ENCODE data around the gene NASP.

Gene NASP, protein sequence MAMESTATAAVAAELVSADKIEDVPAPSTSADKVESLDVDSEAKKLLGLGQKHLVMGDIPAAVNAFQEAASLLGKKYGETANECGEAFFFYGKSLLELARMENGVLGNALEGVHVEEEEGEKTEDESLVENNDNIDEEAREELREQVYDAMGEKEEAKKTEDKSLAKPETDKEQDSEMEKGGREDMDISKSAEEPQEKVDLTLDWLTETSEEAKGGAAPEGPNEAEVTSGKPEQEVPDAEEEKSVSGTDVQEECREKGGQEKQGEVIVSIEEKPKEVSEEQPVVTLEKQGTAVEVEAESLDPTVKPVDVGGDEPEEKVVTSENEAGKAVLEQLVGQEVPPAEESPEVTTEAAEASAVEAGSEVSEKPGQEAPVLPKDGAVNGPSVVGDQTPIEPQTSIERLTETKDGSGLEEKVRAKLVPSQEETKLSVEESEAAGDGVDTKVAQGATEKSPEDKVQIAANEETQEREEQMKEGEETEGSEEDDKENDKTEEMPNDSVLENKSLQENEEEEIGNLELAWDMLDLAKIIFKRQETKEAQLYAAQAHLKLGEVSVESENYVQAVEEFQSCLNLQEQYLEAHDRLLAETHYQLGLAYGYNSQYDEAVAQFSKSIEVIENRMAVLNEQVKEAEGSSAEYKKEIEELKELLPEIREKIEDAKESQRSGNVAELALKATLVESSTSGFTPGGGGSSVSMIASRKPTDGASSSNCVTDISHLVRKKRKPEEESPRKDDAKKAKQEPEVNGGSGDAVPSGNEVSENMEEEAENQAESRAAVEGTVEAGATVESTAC

DNA sequence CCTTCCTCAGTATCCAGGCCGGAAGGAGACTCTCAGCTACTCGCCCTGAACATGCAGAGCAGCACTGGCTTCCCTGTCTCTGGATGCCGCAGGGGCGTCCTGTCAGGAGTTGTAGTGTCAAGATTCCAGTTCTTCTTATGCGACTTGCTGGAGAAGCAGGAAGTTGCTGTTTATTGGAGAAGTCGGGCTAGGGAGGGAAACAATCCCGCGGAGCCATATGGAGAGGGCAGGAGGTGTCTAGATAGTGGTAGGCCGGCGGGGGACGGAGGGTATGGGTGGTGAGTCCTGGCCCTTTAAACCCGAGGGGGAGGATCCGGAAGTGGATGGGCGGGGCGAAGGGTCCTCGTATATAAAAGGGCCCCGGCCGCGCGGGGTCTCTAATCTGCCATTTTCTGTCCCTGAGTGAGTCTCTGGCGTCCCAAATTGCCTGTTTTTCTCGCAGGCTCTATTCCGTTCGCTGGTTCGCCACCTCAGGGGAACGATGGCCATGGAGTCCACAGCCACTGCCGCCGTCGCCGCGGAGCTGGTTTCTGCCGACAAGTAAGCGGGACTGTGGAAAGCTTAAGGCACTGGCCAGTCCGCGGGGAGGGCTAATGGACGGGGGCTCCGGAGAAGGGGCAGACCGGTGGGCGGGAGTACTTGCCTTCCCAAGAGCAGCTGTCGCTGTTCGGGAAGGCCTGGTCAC, at the start of gene NASP:
Gene NASP, plus strand, starts transcription at position 376 of the 685 bp plus-strand sequence. Its CDS starts 106 bp downstream, at position 482.
- peak; percentile 68 to 72 for DNase-seq (ENCODE audit: low read depth in 2 of 2)

DNA sequence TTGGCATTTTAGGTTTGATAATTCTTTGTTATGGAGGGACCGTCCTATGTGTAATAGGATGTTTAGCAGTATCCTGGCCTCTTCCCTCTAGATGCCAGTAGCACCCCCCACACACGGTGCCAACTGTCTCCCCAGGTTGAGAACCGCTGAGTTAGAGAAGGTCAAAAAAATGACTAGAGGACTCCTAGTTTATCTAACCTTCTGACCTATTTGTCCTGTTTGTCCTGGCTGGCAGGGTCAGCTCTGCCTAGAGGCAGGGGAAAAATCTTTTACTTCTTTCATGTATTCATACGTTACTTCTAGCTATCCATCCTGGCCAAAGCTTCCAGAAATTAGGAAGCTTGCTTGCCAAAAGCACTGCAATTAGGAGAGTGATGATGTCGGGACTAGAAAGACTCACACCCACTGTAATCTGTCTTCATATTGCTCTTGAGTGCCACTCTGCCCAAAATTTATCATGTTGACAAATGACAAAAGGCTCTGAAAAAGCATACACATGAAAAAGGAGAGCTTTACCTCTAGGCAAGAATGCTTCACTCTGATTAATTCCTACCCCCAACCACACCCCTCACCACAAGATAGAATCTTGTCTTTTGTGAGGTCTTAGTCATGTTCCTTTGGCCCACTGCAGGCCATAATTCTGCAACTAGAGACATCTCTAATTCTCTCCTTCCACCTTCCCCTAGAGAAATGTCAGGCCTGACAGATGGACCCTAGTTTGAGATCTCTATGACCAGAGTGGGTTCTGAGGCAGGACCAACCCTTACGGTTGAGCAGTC, 47.7 kb upstream of the NASP start:
- no peak for DNase-seq (ENCODE audit: low read depth in 2 of 2)

DNA sequence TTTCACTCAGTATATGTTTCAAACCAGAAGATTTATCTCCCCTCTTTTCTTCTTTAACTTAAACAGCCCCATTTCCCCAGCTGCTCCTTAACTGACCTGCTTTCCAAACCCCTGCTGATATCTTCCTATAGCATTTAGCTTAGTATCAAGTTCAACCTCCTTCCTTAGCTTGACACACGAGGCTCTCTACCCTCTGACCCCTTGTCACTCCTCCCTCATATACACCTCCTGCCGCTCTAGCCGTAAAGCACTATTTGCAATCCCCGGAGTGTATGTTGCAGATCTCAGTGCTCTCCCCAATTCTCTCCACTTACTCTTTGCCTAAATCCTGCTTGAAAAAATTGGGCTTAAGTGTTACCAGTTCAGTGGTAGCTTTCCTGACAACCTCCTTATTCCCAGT, 47.0 kb upstream of the NASP start:
- DNase-seq (ENCODE audit: low read depth in 2 of 2), result no peak

DNA sequence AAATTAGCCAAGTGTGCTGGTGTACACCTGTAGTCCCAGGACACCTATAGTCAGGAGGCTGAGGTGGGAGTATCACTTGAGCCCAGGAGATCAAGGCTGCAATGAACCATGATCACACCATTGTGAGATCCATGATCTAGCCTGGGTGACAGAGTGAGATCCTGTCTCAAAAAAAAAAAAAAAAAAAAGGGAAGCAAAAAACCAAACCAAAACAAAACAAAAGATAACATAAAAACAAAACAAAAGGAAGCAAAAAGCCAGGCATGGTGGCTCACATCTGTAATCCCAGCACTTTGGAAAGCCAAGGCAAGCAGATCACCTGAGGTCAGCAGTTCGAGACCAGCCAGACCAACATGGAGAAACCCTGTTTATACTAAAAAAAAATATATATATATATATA, 42.6 kb upstream of the NASP start:
- no peak for DNase-seq (ENCODE audit: low read depth in 2 of 2)

DNA sequence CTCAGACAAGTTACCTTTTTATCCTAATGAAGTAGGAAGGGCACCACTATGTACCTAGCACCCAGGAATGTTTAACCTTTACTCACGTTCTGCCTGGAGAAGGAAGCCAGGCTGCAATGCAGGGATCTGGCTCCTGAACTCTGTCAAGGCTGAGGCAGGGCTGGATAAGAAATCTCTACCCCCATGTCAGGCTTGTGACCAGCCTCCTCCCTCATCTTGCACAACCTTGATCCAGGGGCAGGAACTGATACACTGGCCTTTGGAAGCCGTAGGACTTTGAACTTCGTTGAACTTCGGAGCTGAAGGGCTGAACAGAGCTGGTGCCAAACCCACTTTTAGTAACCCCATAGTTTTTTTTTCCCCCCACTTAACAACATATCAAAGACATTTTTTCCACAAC, 41.2 kb upstream of the NASP start:
- DNase-seq (ENCODE audit: low read depth in 2 of 2), result no peak

DNA sequence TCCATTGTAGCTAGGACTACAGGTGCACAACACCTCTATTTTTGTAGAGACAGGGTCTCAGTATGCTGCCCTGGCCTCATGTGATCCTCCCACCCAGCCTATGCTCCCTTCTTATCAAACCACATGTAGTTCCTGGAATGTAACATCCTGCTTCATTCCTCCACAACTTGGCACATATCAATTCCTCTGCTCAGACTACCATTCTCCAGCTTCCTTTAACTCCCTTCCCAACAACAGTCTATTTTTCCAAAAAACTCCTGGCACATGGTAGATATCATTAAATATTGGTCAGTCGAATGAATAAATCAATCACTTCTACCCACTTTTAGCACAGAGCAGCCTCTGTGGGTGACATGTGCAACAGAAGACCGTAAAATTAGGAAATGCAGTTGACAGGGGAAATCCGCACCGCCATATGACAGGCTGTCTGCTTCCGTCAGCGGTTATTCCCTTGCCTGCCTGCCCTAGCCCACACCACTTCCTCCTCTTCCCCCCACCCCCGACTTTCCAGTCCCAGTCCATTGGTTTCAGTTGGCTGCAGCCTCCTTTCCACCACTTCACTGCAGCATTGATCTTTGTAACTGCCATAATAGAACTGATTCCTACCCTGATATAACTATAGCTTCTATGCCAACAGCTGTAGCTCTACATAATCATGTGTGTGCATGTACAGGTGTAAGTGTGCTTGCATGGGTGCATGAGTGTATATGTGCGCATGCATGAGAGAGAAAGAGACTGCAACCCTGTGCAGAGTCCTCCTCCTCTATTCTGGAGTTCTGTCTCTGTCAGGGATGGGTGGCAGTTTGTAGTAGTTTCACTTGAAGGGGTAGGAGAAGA, 40.0 kb upstream of the NASP start:
- no peak for DNase-seq (ENCODE audit: low read depth in 2 of 2)

DNA sequence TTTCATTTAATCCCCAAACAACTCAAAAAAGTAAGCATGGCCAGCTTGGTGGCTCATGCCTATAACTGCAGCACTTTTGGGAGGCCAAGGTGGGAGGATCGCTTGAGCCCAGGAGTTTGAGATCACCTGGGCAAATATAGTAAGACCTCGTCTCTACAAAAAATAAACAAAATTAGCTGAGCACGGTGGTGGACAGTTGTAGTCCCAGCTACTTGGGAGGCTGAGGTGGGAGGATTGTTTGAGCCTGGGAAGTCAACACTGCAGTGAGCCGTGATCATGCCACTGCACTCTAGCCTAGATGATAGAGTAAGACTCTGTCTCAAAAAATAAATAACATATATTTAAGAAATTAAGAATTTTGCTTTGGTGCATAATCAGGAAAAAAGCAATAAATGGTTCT, 39.3 kb upstream of the NASP start:
- no peak for DNase-seq (ENCODE audit: low read depth in 2 of 2)

DNA sequence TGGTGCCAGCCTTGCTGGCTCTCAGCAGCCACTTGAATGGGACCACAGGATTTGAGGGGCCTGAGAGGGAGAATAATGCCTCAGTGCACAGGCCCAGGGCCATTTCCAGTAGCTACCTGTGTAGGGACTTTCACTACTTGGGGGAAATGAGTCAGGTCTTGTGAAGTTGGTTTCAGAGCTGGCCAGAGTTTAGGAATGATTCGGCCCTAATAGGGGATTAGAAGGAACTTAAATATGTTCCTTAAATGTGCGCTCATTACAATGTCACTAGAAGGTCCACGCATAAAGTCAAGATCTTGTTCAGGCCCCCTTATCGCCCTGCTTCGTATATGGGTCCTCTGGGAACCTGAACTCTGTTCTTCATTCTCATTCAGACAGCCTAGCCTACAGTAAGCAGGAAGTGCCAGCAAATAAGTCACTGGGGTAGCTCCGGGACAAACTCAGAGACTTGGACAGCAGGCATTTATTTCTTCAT, 38.8 kb upstream of the NASP start:
- no peak for DNase-seq (ENCODE audit: low read depth in 2 of 2)

DNA sequence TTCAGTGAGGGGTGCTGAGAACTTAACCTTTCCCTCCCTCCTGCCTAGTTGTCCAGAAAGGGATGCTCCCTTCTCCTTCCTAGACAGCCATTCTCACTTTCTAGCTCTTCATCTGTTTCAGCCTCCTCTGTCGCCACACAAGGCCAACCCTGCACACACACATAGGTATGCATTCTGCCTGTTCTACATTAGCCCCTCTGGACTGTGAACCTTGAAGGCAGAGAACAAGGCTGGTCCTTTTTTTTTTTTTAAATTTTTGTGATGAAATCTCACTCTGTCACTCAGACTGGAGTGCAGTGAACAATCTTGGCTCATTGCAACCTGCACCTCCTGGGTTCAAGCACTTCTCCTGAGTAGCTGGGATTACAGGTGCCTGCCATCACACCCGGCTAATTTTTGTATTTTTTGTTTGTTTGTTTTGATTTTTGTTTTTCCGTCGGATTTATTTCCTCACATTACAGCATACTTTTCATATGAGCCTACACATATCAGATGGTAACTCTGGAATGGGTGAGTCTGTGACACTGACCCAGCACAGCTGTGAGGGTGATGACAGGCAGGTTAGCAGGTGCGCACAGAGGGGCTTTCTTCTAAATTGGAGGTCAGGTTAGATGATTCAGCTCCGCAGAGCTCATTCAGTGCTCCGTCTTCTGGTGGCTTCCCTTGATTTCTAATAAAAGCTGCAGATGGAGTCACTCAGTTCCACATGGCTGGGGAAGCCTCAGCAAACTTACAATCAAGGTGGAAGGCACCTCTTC, 38.1 kb upstream of the NASP start:
- DNase-seq (ENCODE audit: low read depth in 2 of 2), result no peak

DNA sequence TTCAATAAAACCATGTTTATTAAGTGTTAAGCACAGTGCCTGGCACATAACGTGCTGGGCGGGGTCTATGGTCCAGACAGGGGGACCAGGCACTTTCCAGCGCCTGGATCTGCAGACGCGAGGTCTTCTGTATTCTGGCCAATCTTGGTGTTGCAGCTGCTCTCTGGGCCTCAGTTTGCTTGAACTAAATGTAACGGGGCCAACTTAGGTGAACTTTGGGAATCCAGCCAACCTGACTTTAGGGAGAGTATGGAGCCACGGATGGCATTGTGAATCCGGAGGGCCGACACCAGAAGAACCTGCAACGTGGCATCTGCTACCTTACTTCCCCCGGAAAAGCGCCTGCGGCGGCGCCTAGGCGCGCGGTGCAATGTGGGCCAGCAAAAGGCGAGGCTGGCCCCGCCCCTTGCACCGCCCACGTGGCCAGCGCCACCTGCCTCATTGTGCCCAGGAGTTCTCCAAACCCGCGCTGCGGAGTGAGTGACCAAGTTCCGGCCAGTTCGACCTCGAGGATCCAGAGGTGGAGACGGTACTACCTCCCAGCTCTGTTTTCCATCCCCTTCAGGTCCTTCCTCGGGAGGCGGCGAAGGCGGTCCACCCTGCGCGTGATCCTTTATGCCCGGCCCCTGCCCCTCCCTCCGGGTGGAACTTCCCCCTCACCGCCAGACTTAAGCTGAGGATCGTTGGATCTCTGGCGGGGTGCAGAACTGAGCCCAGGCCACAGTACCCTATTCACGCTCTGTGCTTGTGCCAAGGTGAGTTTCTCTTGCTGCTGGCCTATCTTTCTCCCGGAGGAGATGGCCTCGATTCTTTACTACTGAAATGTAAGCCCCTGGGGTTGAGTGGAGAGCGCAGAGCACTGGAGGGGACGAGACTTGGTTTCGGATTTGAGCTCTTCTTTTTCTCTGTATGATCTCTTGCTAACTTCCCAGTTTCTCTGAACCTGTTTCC, 33.2 kb upstream of the NASP start, which contains the start of gene AKR1A1:
Gene AKR1A1, plus strand, starts transcription at position 426 of the 951 bp plus-strand sequence. CDS start 10,969 bp downstream, outside the sequence.
- peak; percentile 68 to 71 for DNase-seq (ENCODE audit: low read depth in 2 of 2)

DNA sequence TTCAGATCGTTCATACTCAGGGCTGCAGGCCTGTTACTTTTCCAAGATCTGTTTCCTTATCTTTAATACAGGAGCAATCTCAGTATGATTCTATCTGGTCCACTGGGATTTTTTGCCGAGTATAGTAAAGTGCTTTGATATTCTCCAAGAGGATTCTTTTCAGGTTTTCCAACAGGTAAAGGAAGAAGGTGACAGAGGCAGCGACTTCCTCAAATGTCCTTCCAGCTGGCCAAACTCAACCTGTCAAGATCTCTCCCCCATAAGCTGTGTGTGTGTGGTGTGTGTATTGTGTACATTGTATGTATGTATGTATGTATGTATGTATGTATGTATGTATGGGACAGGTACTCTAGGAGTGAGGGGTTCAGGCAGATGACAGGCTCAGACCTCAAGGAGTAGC, 32.2 kb upstream of the NASP start:
- DNase-seq (ENCODE audit: low read depth in 2 of 2), result no peak

DNA sequence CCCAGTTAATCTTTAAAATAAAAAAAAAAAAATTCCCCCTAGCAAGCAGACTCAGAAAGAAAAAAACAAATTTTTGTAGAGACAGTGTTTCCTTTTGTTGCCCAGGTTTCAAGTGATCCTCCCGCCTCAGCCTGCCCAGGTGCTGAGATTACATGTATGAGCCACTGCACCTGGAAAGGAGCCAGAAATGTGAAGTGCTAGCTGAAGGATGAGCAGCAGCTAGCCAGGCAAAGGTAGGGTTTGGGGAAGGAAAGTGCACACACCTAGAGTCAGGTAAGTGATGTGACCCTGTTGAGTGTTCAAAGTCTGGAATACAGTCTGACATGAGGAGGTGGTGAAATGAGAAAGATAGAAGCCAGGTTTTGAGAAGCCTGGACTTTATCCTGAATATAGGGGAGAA, 31.5 kb upstream of the NASP start:
- no peak for DNase-seq (ENCODE audit: low read depth in 2 of 2)

DNA sequence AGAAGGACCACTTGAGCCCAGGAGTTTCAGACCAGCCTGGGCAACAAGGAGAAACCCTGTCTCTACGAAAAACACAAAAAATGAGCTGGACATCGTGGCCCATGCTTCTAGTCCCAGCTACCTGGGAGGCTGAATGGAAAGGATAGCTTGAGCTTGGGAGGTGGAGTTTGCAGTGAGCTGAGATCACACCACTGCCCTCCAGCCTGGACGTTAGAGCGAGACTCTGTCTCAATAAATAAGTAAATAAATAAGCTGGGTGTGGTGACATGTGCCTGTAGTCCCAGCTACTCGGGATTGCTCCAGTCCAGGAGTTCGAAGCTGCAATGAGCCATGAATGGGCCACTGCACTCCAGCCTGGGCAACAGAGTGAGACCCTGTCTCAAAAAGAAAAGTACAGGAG, 29.6 kb upstream of the NASP start:
- no peak for DNase-seq (ENCODE audit: low read depth in 2 of 2)

DNA sequence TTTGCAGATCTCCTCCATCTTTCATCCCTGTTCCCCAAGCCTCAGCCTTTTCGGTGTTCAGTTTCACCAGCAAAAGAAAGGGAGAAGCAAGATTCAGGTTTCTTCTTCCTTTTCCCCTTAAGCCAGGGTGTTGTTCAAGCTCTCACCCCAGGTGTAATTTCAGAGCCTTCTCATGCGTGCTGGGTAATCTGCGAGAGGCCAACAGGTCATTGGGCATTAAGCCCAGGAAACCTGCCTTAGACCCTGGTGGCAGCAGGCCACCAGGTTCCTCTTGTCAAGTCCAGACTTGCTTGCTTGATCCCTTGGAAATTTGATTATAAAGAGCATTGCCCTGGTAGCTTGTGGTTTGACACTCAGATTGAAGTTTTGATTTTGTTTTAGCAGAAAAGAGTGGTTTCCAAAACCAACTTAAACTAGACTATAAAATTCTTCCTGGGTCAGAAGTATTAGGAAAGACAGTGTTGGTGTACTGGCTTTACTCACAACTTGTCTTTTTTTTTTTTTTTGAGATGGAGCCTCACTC, 26.4 kb upstream of the NASP start:
- no peak for DNase-seq (ENCODE audit: low read depth in 2 of 2)

DNA sequence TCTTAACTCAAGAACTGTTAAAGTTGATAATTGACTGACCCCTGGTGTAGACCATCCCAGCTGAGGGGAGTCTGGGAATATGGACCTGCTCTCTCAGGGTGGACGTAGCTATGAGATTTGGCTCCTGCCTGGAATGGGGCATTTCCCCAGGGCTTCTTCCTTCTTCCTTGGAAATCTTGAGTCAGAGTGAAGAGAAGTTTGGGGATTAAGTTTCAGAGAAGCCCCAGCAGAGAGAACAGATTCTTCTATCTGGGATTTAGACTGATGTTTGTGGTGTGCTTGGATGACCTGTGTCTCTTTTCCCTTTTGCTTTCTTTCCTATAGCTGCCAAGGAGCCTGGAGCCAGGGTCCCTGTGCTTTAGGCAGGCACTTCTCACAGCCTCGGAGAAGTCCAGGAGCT, 20.0 kb upstream of the NASP start:
- no peak for DNase-seq (ENCODE audit: low read depth in 2 of 2)

DNA sequence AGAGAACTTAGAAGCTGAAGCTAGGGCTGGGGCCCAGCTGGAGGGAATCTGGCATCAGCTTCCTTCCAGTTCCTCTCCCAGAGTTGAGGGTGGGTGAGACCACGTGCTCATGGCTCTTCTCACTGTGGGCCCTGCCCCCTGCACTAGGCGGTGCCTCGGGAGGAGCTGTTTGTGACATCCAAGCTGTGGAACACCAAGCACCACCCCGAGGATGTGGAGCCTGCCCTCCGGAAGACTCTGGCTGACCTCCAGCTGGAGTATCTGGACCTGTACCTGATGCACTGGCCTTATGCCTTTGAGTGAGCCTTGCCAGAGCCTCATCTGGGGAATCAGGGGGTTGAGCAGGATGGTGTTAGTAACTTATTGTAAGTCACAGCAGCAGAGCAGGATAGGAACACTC, 17.1 kb upstream of the NASP start:
- DNase-seq (ENCODE audit: low read depth in 2 of 2), result no peak

DNA sequence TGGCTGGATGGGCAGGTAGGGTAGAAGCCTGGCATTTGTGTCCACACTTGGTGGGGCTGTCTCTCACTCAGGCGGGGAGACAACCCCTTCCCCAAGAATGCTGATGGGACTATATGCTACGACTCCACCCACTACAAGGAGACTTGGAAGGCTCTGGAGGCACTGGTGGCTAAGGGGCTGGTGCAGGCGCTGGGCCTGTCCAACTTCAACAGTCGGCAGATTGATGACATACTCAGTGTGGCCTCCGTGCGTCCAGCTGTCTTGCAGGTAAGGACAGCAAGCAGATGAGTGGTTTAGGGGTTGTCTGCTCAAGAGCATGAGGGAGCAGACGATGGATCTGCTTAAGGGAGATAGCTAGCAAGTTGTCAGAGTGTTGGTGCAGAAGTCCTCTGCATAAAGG, 15.9 kb upstream of the NASP start:
- DNase-seq (ENCODE audit: low read depth in 2 of 2), result no peak

DNA sequence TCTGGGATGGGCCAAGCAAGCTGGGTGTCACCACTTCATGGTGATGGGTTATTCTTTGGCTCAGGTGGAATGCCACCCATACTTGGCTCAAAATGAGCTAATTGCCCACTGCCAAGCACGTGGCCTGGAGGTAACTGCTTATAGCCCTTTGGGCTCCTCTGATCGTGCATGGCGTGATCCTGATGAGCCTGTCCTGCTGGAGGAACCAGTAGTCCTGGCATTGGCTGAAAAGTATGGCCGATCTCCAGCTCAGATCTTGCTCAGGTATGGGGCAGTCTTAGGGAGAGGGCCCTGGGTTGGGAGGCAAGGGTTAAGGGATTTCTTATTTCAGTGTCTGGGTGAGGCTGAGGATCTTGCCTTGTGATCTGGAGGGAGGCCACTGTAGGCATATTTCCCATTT, 15.4 kb upstream of the NASP start:
- no peak for DNase-seq (ENCODE audit: low read depth in 2 of 2)

Data from fibroblast of skin of left quadriceps (primary cell).